ENCODE results near the gene FOXP1.
A peak's percentile ranks its signal among the peaks of the same experiment; 100 is the strongest.

The FOXP1 gene

DNA sequence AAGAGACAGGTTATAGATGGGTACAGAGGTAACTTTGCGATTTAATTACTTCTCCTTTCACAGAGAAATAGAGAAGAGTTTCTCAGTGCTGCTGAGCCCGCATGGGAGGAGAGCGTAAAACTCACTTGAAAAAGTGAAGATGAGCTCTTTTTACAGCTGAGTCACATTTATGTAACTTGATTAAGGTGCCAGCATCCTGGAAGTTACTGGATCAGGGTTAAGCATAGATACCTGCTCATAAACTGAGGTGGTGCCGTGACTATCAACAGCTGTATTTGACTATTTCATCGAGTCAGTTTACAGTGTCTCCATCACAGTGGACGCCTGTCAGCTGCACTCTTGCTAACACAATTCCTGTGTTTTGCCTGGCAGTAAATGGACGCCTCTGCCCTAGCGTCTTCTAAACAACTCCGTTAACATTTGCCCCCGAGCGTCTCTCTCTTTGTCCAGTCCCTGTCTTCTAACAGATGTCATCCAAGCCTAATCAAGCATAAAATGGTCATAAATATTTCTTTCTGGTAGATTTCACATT, 414.6 kb downstream of the FOXP1 start:
- H3K9me3 ChIP-seq = no peaks in the 10 kb centered on the region
- peak overlapping the region in 1 of 2 donors; percentile 14 for H3K4me3 ChIP-seq
- no peak for DNase-seq
- no peaks in the 10 kb centered on the region for H3K36me3 ChIP-seq
- intact Hi-C loops (cut with DNase I; ENCODE audit: low total_unique reads) = loop anchor here (10.0 kb wide), 1 partner anchor 76 kb away; no protein-coding TSS in a partner anchor
- no peaks in the 10 kb centered on the region for H3K27me3 ChIP-seq
- H3K4me1 ChIP-seq = peaks cover 0 to 93% (median 40%) of the 10 kb centered on the region in 4 donors
- TF ChIP-seq, protein P1, sequence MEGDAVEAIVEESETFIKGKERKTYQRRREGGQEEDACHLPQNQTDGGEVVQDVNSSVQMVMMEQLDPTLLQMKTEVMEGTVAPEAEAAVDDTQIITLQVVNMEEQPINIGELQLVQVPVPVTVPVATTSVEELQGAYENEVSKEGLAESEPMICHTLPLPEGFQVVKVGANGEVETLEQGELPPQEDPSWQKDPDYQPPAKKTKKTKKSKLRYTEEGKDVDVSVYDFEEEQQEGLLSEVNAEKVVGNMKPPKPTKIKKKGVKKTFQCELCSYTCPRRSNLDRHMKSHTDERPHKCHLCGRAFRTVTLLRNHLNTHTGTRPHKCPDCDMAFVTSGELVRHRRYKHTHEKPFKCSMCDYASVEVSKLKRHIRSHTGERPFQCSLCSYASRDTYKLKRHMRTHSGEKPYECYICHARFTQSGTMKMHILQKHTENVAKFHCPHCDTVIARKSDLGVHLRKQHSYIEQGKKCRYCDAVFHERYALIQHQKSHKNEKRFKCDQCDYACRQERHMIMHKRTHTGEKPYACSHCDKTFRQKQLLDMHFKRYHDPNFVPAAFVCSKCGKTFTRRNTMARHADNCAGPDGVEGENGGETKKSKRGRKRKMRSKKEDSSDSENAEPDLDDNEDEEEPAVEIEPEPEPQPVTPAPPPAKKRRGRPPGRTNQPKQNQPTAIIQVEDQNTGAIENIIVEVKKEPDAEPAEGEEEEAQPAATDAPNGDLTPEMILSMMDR (IDR thresholded peaks at IDR 0.05) = no peak
- H3K27ac ChIP-seq = peak overlapping the region; percentile 71 to 80

DNA sequence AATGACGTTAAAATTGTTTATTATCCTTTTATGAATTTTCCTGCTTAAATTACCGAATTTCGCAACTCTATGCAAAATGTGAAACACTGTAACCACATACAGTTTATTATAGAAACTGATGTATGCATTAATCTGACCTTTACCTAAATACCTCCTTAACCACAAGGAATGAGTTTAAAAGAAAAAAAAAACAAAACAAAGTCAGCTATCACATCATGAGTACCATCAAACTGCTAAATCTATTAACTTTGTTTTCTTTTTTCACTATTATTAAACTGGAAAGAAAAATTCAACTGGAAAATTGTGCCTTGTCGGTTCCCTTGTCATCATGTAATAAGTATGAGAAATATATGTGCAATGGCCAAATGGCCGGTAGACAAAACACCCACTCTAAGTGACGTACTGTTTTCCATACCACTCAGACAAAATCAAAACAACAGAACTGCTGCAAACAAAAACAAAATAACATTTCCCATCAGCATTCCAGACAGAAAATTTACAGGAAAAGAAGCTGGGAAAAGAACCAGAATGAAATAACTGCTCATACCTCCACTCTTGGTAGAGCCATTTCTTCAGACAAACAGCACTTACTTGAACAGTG, 415.3 kb downstream of the FOXP1 start:
- intact Hi-C loops (cut with DNase I; ENCODE audit: low total_unique reads) = loop anchor here (10.0 kb wide), 1 partner anchor 77 kb away; no protein-coding TSS in a partner anchor
- H3K4me1 ChIP-seq = peaks cover 0 to 93% (median 38%) of the 10 kb centered on the region in 4 donors
- H3K27me3 ChIP-seq = no peaks in the 10 kb centered on the region
- no peaks in the 10 kb centered on the region for H3K9me3 ChIP-seq
- no peak for DNase-seq
- TF ChIP-seq, protein P1 (IDR thresholded peaks at IDR 0.05) = no peak
- no peaks in the 10 kb centered on the region for H3K36me3 ChIP-seq
- peak overlapping the region; percentile 71 to 80 for H3K27ac ChIP-seq
- H3K4me3 ChIP-seq = peak overlapping the region in 1 of 2 donors; percentile 14

DNA sequence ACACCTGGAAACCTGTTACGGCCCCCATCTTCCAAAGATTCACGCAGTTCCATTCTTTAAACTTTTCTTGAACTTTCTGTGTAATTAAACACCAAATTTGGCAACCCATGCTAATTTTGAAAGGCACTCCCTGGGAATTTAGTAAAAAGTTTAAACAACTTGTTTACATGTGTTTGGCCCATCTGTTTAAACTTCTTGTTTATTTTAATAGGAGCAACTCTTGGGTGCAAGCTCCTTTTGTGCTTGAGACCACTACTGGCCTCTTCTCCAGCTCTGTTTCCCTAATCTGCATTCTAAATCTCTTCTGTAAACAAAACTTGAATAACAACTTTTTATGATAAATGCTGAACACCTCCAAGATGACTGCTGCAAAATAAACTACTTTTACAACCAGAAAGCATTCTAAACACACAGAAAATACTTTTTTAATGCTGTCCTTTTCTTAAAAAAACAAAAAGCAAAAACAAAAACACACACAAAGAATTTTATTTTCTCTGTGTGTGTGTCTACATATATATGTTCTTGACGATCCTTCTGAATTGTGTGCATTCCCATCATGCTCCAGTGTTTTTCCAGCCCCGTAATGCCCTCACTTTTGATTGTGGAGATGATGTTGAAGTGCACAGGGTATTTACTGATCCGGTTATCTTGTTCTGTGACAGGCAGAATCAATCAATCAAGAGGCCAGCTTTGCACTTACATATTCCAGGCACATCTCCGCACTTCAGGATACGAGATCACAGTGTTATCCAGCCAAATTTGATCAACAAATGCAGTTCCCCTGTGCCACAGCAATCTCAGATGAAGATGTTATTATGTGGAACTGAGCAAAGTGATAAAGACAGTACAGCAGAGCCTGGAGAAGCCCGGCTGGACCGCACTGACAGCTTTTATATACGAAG, 416.9 kb downstream of the FOXP1 start:
- Histone ChIP-seq H3K27ac (peak overlapping the region; percentile 71 to 80), H3K9me3 (no peaks in the 10 kb centered on the region), H3K4me3 (no peak overlapping the region), H3K36me3 (no peaks in the 10 kb centered on the region), H3K4me1 (peaks cover 0 to 80% (median 30%) of the 10 kb centered on the region in 4 donors), H3K27me3 (no peaks in the 10 kb centered on the region)
- no peak for DNase-seq
- intact Hi-C loops (cut with DNase I; ENCODE audit: low total_unique reads) = loop anchor here (10.0 kb wide), 1 partner anchor 78 kb away; no protein-coding TSS in a partner anchor
- TF ChIP-seq, protein P1 (IDR thresholded peaks at IDR 0.05) = no peak

DNA sequence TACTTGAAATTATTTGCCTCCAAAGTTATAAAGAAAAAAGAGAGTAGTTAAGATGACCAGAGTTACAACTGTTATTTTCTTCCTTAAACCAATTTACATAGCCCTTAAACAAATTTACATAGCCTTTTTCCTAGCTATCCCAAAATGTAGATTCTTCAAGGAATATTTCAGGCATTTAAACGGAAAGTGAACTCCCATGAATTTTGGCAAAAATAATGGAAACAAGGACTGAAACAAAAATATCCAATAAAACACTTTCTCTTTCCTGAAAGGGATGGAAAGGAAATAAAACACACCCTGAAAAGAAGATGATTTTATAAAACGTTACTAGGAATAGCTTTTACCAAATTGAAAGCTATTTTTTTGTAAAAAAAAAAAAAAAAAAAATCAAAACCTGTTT, 418.6 kb downstream of the FOXP1 start:
- intact Hi-C loops (cut with DNase I; ENCODE audit: low total_unique reads) = loop anchor here (2.0 to 10.0 kb wide), 2 partner anchors 34 to 80 kb away; no protein-coding TSS in a partner anchor
- H3K27me3 ChIP-seq = no peaks in the 10 kb centered on the region
- peak overlapping the region in 1 of 2 donors; percentile 38 for H3K4me3 ChIP-seq
- no peaks in the 10 kb centered on the region for H3K9me3 ChIP-seq
- peaks cover 0 to 66% (median 22%) of the 10 kb centered on the region in 4 donors for H3K4me1 ChIP-seq
- TF ChIP-seq, protein P1 (IDR thresholded peaks at IDR 0.05) = no peak
- peak overlapping the region; percentile 71 to 80 for H3K27ac ChIP-seq
- DNase-seq = no peak
- H3K36me3 ChIP-seq = no peaks in the 10 kb centered on the region

DNA sequence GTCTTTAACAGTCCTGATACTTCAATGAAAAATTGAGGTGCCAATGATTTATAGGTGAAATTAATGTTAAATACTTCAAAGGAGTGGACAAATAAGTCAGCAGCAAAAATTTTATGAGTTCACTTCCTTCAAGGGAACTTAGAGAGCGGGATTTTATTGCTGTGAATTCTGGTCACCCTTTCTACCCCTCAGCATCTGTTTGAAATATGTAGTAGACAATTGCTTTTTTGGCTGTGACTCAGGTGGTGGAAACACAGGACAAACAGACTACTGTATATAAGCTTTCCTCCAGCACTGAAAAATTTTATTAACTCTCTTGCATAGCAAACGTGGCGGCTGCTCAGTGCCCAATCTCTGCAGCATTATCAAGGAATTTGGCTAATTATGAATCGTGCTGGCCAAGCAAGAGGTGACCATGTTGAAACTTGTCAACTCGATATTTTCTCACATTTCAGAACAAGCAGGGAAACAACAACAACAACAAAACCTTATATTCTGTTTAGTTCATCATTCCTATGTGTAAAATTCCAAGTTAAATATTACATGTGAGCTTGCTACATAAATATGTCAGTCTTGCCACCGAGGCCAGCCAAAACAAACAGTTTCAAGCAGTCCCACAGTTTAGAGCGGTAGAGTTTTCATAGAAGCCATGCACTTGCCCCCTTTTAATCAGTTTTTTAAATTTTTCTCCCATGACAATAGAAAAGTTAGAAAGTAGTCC, 420.2 kb downstream of the FOXP1 start:
- Histone ChIP-seq H3K4me3 (peak overlapping the region; percentile 30 to 38), H3K36me3 (no peaks in the 10 kb centered on the region), H3K9me3 (no peaks in the 10 kb centered on the region), H3K27ac (peak overlapping the region; percentile 71 to 80), H3K4me1 (peaks cover 0 to 60% (median 12%) of the 10 kb centered on the region in 4 donors), H3K27me3 (no peaks in the 10 kb centered on the region)
- TF ChIP-seq, protein P1 (IDR thresholded peaks at IDR 0.05) = no peak
- intact Hi-C loops (cut with DNase I; ENCODE audit: low total_unique reads) = loop anchor here (10.0 kb wide), 1 partner anchor 81 kb away; no protein-coding TSS in a partner anchor
- no peak for DNase-seq

Data from tibial artery (tissue), 4 donors.